ENCODE data around the gene TPRG1. TPM values are rescaled to one million over a fixed set of nuclear protein-coding genes. Genes with fewer than 3 reads are reported as not detected.

Gene TPRG1
- total and polyA plus RNA-seq, 4 donors: 1.0 to 46.6 (median 6.9) TPM

GRCh38 chr3:189289251-189289650 lies 117.5 kb downstream of the TPRG1 start:
- TF ChIP-seq RXRA (IDR thresholded peaks at IDR 0.05) (no peak), FOXA2 (IDR thresholded peaks at IDR 0.05) (no peak), YY1 (IDR thresholded peaks at IDR 0.05) (no peak), EGR1 (IDR thresholded peaks at IDR 0.05; ENCODE audit: low read depth in 2 of 2) (no peak), REST (IDR thresholded peaks at IDR 0.05) (no peak), FOXA1 (IDR thresholded peaks at IDR 0.05) (no peak), HNF4G (IDR thresholded peaks at IDR 0.05) (no peak), ATF3 (IDR thresholded peaks at IDR 0.05) (no peak), NR2F2 (IDR thresholded peaks at IDR 0.05) (no peak)
- Histone ChIP-seq H3K4me1 (ENCODE audit: control insufficient read depth in 4 of 4, insufficient read depth in 4 of 4, low read length in 3 of 4) (no peaks in the 10 kb centered on the region), H3K27ac (ENCODE audit: low read depth in 1 of 2, low read length in 2 of 2) (no peak overlapping the region), H3K9ac (ENCODE audit: low read depth in 1 of 2, low read length in 2 of 2) (no peak overlapping the region), H3K9me3 (ENCODE audit: control insufficient read depth in 4 of 4, low read length in 3 of 4) (no peaks in the 10 kb centered on the region), H3K27me3 (ENCODE audit: control insufficient read depth in 4 of 4, insufficient read depth in 4 of 4, low read length in 3 of 4) (no peaks in the 10 kb centered on the region), H3K4me3 (ENCODE audit: low read depth in 1 of 3, low read length in 3 of 3) (no peak overlapping the region), H3K36me3 (ENCODE audit: control insufficient read depth in 4 of 4, insufficient read depth in 3 of 4, low read depth in 1 of 4, low read length in 3 of 4) (peaks cover 0 to 3% (median 0%) of the 10 kb centered on the region in 4 donors)
- no peak for DNase-seq (ENCODE audit: low spot score)
- WGBS: 93% methylated on average over 2 of the region's 2 CpGs

- TF ChIP-seq SP1 (IDR thresholded peaks at IDR 0.05): no peak
- Histone ChIP-seq H3K9ac (ENCODE audit: low read depth in 1 of 2, low read length in 2 of 2) (no peak overlapping the region), H3K9me3 (ENCODE audit: control insufficient read depth in 4 of 4, low read length in 3 of 4) (no peaks in the 10 kb centered on the region), H3K4me3 (ENCODE audit: low read depth in 1 of 3, low read length in 3 of 3) (no peak overlapping the region), H3K27me3 (ENCODE audit: control insufficient read depth in 4 of 4, insufficient read depth in 4 of 4, low read length in 3 of 4) (no peaks in the 10 kb centered on the region), H3K4me1 (ENCODE audit: control insufficient read depth in 4 of 4, insufficient read depth in 4 of 4, low read length in 3 of 4) (no peaks in the 10 kb centered on the region), H3K36me3 (ENCODE audit: control insufficient read depth in 4 of 4, insufficient read depth in 3 of 4, low read depth in 1 of 4, low read length in 3 of 4) (peaks cover 0 to 1% (median 0%) of the 10 kb centered on the region in 4 donors), H3K27ac (ENCODE audit: low read depth in 1 of 2, low read length in 2 of 2) (no peak overlapping the region)
- WGBS: 88% methylated on average over 6 of the region's 6 CpGs
- no peak for DNase-seq (ENCODE audit: low spot score)
Observed at GRCh38 chr3:189292667-189293484, 121.1 kb downstream of the TPRG1 start.

- no peak for DNase-seq (ENCODE audit: low spot score)
- WGBS: 94% methylated on average over 5 of the region's 5 CpGs
- no peak overlapping the region for H3K4me3 ChIP-seq (ENCODE audit: low read depth in 1 of 3, low read length in 3 of 3)
Observed at GRCh38 chr3:189294649-189295048, 122.9 kb downstream of the TPRG1 start.

More at GRCh38 chr3:189294649-189295048, 122.9 kb downstream of the TPRG1 start:
- H3K36me3 ChIP-seq (ENCODE audit: control insufficient read depth in 4 of 4, insufficient read depth in 3 of 4, low read depth in 1 of 4, low read length in 3 of 4): peaks cover 0 to 3% (median 0%) of the 10 kb centered on the region in 4 donors
- TF ChIP-seq ZBTB33 (IDR thresholded peaks at IDR 0.05) (no peak), ATF3 (IDR thresholded peaks at IDR 0.05) (no peak), GABPA (IDR thresholded peaks at IDR 0.05 in 1 of 2, conservative IDR thresholded peaks at IDR 0.05 in 1 of 2) (no peak), EGR1 (IDR thresholded peaks at IDR 0.05; ENCODE audit: low read depth in 2 of 2) (no peak), FOXA1 (IDR thresholded peaks at IDR 0.05) (no peak), NR2F2 (IDR thresholded peaks at IDR 0.05) (no peak), CTCF (IDR thresholded peaks at IDR 0.05; ENCODE audit: low read depth, low read length, missing input control) (no peak), TAF1 (conservative IDR thresholded peaks at IDR 0.05) (no peak), HNF4A (conservative IDR thresholded peaks at IDR 0.05) (no peak), RAD21 (IDR thresholded peaks at IDR 0.05) (no peak), YY1 (IDR thresholded peaks at IDR 0.05) (no peak)
- no peak overlapping the region for H3K27ac ChIP-seq (ENCODE audit: low read depth in 1 of 2, low read length in 2 of 2)
- H3K9me3 ChIP-seq (ENCODE audit: control insufficient read depth in 4 of 4, low read length in 3 of 4): no peaks in the 10 kb centered on the region
- no peaks in the 10 kb centered on the region for H3K4me1 ChIP-seq (ENCODE audit: control insufficient read depth in 4 of 4, insufficient read depth in 4 of 4, low read length in 3 of 4)
- no peaks in the 10 kb centered on the region for H3K27me3 ChIP-seq (ENCODE audit: control insufficient read depth in 4 of 4, insufficient read depth in 4 of 4, low read length in 3 of 4)
- H3K9ac ChIP-seq (ENCODE audit: low read depth in 1 of 2, low read length in 2 of 2): no peak overlapping the region

Measured in liver (tissue), 9 donors.